SK-N-SH (cell line): ENCODE data around the gene COX15.

Source experiments
- CTCF ChIP-seq: fragments of 200-600 bp; sonication (generic); IDR thresholded peaks from 2 replicates; pipeline ENCODE4 v1.6.1; 2017; ENCODE audit warnings: antibody characterized with exemption, mild to moderate bottlenecking, moderate library complexity
- NFIC ChIP-seq: IDR thresholded peaks from 2 replicates; pipeline ENCODE4 v1.4.0; 2012; ENCODE audit warnings: borderline replicate concordance
- POLR2AphosphoS5 ChIP-seq: IDR thresholded peaks from 2 replicates; pipeline ENCODE4 v1.6.1; 2012; ENCODE audit warnings: low read depth, low read length
- USF2 ChIP-seq: fragments of 150-350 bp; IDR thresholded peaks from 2 replicates; pipeline ENCODE4 v1.6.1; 2017; ENCODE audit warnings: antibody characterized with exemption, low read length, low read depth, borderline replicate concordance

GRCh38 chr10:99768556-99768955, 36.6 kb upstream of the COX15 start:
- TF ChIP-seq CTCF, result no peak
- no peak for TF ChIP-seq POLR2AphosphoS5
- TF ChIP-seq NFIC, result no peak
- no peak for TF ChIP-seq USF2
